GM23338 (cell line): Measurements from ENCODE around the gene TMEM179. TPM values are rescaled to one million over a fixed set of nuclear protein-coding genes. Genes with fewer than 3 reads are reported as not detected.

Experiments used
- ATAC-seq: fragments of 200-7000 bp; cut with Tn5 transposase; 3 replicates; pipeline ENCODE4 v1.9.1; 2020
- DNase-seq: peaks from one replicate; pipeline ENCODE4 v3.0.0-alpha.2; 2015; ENCODE audit warnings: low spot score
- H2AFZ ChIP-seq: fragments of 200-600 bp; sonication (generic); 2 replicates; pipeline ENCODE4 v1.8.0; 2016; ENCODE audit warnings: antibody characterized with exemption, mild to moderate bottlenecking, moderate library complexity
- H3F3A ChIP-seq: fragments of 200-600 bp; sonication (generic); replicated peaks from 2 replicates; pipeline ENCODE4 v1.8.0; 2017; ENCODE audit warnings: antibody characterized with exemption, mixed run types, low read depth
- H3K27ac ChIP-seq: fragments of 200-600 bp; sonication (generic); 2 replicates; pipeline ENCODE4 v1.6.1; 2016; ENCODE audit warnings: low read depth
- H3K27me3 ChIP-seq: fragments of 200-600 bp; sonication (generic); 2 replicates; pipeline ENCODE4 v1.8.0; 2016; ENCODE audit warnings: mild to moderate bottlenecking, mixed run types, moderate library complexity; ENCODE audit not compliant: insufficient read depth
- H3K36me3 ChIP-seq: fragments of 200-600 bp; sonication (generic); 2 replicates; pipeline ENCODE4 v1.8.0; 2016; ENCODE audit warnings: mild to moderate bottlenecking; ENCODE audit not compliant: insufficient read depth
- H3K4me1 ChIP-seq: fragments of 200-600 bp; sonication (generic); 2 replicates; pipeline ENCODE4 v1.8.0; 2016; ENCODE audit warnings: mild to moderate bottlenecking, moderate library complexity; ENCODE audit not compliant: insufficient read depth
- H3K4me2 ChIP-seq: fragments of 200-600 bp; sonication (generic); 2 replicates; pipeline ENCODE4 v1.7.1; 2017; ENCODE audit warnings: mixed run types
- H3K4me3 ChIP-seq: fragments of 200-600 bp; sonication (generic); 2 replicates; pipeline ENCODE4 v1.6.1; 2016; ENCODE audit warnings: mixed run types
- H3K79me2 ChIP-seq: fragments of 200-600 bp; sonication (generic); replicated peaks from 2 replicates; pipeline ENCODE4 v1.8.0; 2017; ENCODE audit warnings: mild to moderate bottlenecking; ENCODE audit not compliant: insufficient read depth
- H3K9me2 ChIP-seq: fragments of 200-600 bp; sonication (generic); 2 replicates; pipeline ENCODE4 v1.8.0; 2017; ENCODE audit not compliant: insufficient read depth
- H4K20me1 ChIP-seq: fragments of 200-600 bp; sonication (generic); replicated peaks from 2 replicates; pipeline ENCODE4 v1.8.0; 2017; ENCODE audit warnings: mild to moderate bottlenecking; ENCODE audit not compliant: insufficient read depth
- H3K27ac Mint-ChIP-seq: 2 replicates; pipeline ENCODE4 v1.8.0; 2020; ENCODE audit warnings: inconsistent platforms, mild to moderate bottlenecking, moderate library complexity, mixed read lengths
- H3K27me3 Mint-ChIP-seq: 3 replicates; pipeline ENCODE4 v1.8.0; 2022; ENCODE audit warnings: low read depth, mild to moderate bottlenecking, moderate library complexity, mixed read lengths, inconsistent platforms; ENCODE audit not compliant: insufficient read depth, poor library complexity
- H3K36me3 Mint-ChIP-seq: 3 replicates; pipeline ENCODE4 v1.8.0; 2021; ENCODE audit warnings: low read depth, mild to moderate bottlenecking, inconsistent platforms, moderate library complexity, mixed read lengths
- H3K4me1 Mint-ChIP-seq: 3 replicates; pipeline ENCODE4 v1.8.0; 2020; ENCODE audit warnings: mild to moderate bottlenecking, inconsistent platforms, mixed read lengths
- H3K4me3 Mint-ChIP-seq: 3 replicates; pipeline ENCODE4 v1.8.0; 2021; ENCODE audit warnings: moderate library complexity, mild to moderate bottlenecking, inconsistent platforms, mixed read lengths
- H3K9me3 Mint-ChIP-seq: 3 replicates; pipeline ENCODE4 v1.8.0; 2020; ENCODE audit warnings: moderate library complexity, mild to moderate bottlenecking, inconsistent platforms, mixed read lengths
- CTCF ChIP-seq, 2 experiments: fragments of 200-600 bp in 1 of 2; sonication (generic) in 1 of 2; conservative IDR thresholded peaks; 2 replicates each; pipeline versions ENCODE4 v1.5.1 to v1.6.1; 2016 to 2017; ENCODE audit warnings: antibody characterized with exemption in 2 of 2, low read depth in 2 of 2, mild to moderate bottlenecking in 2 of 2, moderate library complexity in 1 of 2
- EZH2 ChIP-seq: fragments of 200-600 bp; sonication (generic); IDR thresholded peaks from one replicate; pipeline ENCODE4 v1.8.0; 2017; ENCODE audit warnings: antibody characterized with exemption, mild to moderate bottlenecking, low read depth; ENCODE audit not compliant: unreplicated experiment
- EZH2phosphoT487 ChIP-seq: fragments of 200-600 bp; sonication (generic); IDR thresholded peaks from one replicate; pipeline ENCODE4 v1.8.1; 2018; ENCODE audit warnings: antibody characterized with exemption; ENCODE audit not compliant: unreplicated experiment
- JUNB ChIP-seq: IDR thresholded peaks from one replicate; pipeline ENCODE4 v1.6.1; 2016; ENCODE audit warnings: antibody characterized with exemption; ENCODE audit not compliant: unreplicated experiment
- STAT1 ChIP-seq: IDR thresholded peaks from one replicate; pipeline ENCODE4 v1.6.1; 2016; ENCODE audit warnings: antibody characterized with exemption; ENCODE audit not compliant: unreplicated experiment
- ZNF114 ChIP-seq: fragments of 250-450 bp; sonication (Bioruptor Pico); IDR thresholded peaks from 2 replicates; pipeline ENCODE4 v1.5.0; 2020; ENCODE audit warnings: mild to moderate bottlenecking, moderate library complexity
- ZNF331 ChIP-seq: fragments of 250-450 bp; sonication (Bioruptor Pico); IDR thresholded peaks from 2 replicates; pipeline ENCODE4 v1.5.0; 2020; ENCODE audit warnings: low read depth, mild to moderate bottlenecking, moderate library complexity
- ZNF462 ChIP-seq: fragments of 250-450 bp; sonication (Bioruptor Pico); IDR thresholded peaks from 2 replicates; pipeline ENCODE4 v1.5.0; 2020; ENCODE audit warnings: mild to moderate bottlenecking, moderate library complexity
- polyA plus RNA-seq: library from polyadenylated mRNA; unstranded; fragments of >200 nt; fragmentation: Nextera tagmentation; extraction: Ambion mirVana; gene quantifications from 2 replicates; pipeline ENCODE4 v1.2.1, GENCODE V29; 2016
- total RNA-seq: library from RNA; depleted of rRNA; stranded (reverse); fragments of >200 nt; shearing (Covaris generic); gene quantifications from 2 replicates; pipeline ENCODE4 v1.2.3, GENCODE V29; 2014
- TF ChIP-seq, protein P1 (sequence below): IDR thresholded peaks from 2 replicates; pipeline ENCODE4 v1.6.1; 2016; ENCODE audit warnings: antibody characterized with exemption

The TMEM179 gene
- total and polyA plus RNA-seq, 2 experiments from 2014 or later, result 1.0 to 4.8 TPM

GRCh38 chr14:104598039-104598909, 6.3 kb downstream of the TMEM179 start:
- Histone ChIP-seq H3K27me3 (no peaks in the 10 kb centered on the region), H3K27ac (no peak overlapping the region), H4K20me1 (no peaks in the 10 kb centered on the region), H3K4me1 (no peaks in the 10 kb centered on the region), H3K36me3 (no peaks in the 10 kb centered on the region), H3K9me2 (no peaks in the 10 kb centered on the region), H3K4me3 (no peak overlapping the region), H3F3A (no peaks in the 10 kb centered on the region), H3K79me2 (no peaks in the 10 kb centered on the region), H2AFZ (no peak overlapping the region), H3K4me2 (no peak overlapping the region)
- ATAC-seq (no peak), DNase-seq (no peak)
- Mint-ChIP-seq H3K4me1 (peaks cover 3% of the 10 kb centered on the region; the same call in 1 of the 3 replicates), H3K27me3 (peaks cover 9% of the 10 kb centered on the region), H3K36me3 (no peaks in the 10 kb centered on the region; the same call in 2 of the 3 replicates), H3K9me3 (no peaks in the 10 kb centered on the region; the same call in 2 of the 3 replicates), H3K27ac (no peak overlapping the region), H3K4me3 (no peak overlapping the region)
- TF ChIP-seq EZH2 (no peak), EZH2phosphoT487 (no peak), CTCF (conservative IDR thresholded peaks at IDR 0.05; ENCODE audit: low read depth in 2 of 2) (no peak), ZNF462 (no peak), ZNF331 (no peak), ZNF114 (CRISPR knock-in tag) (no peak), STAT1 (no peak), JUNB (no peak)
- TF ChIP-seq, protein P1, sequence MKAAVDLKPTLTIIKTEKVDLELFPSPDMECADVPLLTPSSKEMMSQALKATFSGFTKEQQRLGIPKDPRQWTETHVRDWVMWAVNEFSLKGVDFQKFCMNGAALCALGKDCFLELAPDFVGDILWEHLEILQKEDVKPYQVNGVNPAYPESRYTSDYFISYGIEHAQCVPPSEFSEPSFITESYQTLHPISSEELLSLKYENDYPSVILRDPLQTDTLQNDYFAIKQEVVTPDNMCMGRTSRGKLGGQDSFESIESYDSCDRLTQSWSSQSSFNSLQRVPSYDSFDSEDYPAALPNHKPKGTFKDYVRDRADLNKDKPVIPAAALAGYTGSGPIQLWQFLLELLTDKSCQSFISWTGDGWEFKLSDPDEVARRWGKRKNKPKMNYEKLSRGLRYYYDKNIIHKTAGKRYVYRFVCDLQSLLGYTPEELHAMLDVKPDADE, result no peak
